Naive thymus-derived CD4-positive, alpha-beta T cell (primary cell): ENCODE results near the gene EGFLAM. TPM values are rescaled to one million over a fixed set of nuclear protein-coding genes. Genes with fewer than 3 reads are reported as not detected.
A peak's percentile ranks its signal among the peaks of the same experiment; 100 is the strongest.

ENCODE experiments used
- ATAC-seq: fragments of 150-1000 bp; cut with Tn5 transposase; 2 replicates; pipeline ENCODE4 v1.10.0; 2021; ENCODE audit warnings: mild to moderate bottlenecking, moderate library complexity
- CTCF ChIA-PET: fragments of 350-600 bp; sonication (Branson Sonifier 250); formaldehyde crosslinking; loops from one replicate; lab custom pipeline; 2021; ENCODE audit warnings: antibody characterized with exemption; lab: Charles Lee
- POLR2A ChIA-PET: fragments of 350-600 bp; sonication (Branson Sonifier 250); formaldehyde crosslinking; loops from one replicate; lab custom pipeline; 2021; ENCODE audit warnings: antibody characterized with exemption, inconsistent platforms; lab: Charles Lee
- DNase-seq, 9 donors: peaks; one replicate each; pipeline versions ENCODE4 v3.0.0 to v3.0.0-alpha.2; 2020 to 2022; ENCODE audit warnings: mixed read lengths in 1 of 9
- H3K27ac ChIP-seq: one replicate; pipeline ENCODE4 v1.7.0; 2013; ENCODE audit warnings: mild to moderate bottlenecking, low read depth, low read length, moderate library complexity
- H3K27me3 ChIP-seq, 2 donors: one replicate each; pipeline ENCODE4 v1.7.0; 2013; ENCODE audit warnings: low read length in 2 of 2, mild to moderate bottlenecking in 2 of 2, moderate library complexity in 2 of 2; ENCODE audit not compliant: control insufficient read depth in 2 of 2, insufficient read depth in 2 of 2
- H3K36me3 ChIP-seq, 3 experiments: 1 replicate in 2 of 3; 2 replicates in 1 of 3; pipeline ENCODE4 v1.7.0; 2013; ENCODE audit warnings: low read length in 3 of 3, mild to moderate bottlenecking in 3 of 3, moderate library complexity in 1 of 3; ENCODE audit not compliant: insufficient read depth in 3 of 3, control insufficient read depth in 2 of 3
- H3K4me1 ChIP-seq, 2 donors: one replicate each; pipeline ENCODE4 v1.7.0; 2013; ENCODE audit warnings: low read length in 2 of 2, mild to moderate bottlenecking in 2 of 2, moderate library complexity in 1 of 2; ENCODE audit not compliant: control insufficient read depth in 2 of 2, insufficient read depth in 2 of 2
- H3K4me3 ChIP-seq: 2 replicates; pipeline ENCODE4 v1.7.0; 2013; ENCODE audit warnings: mild to moderate bottlenecking, low read length
- H3K9me3 ChIP-seq, 3 experiments: 1 replicate in 2 of 3; 2 replicates in 1 of 3; pipeline ENCODE4 v1.7.0; 2013; ENCODE audit warnings: low read length in 3 of 3; ENCODE audit not compliant: control insufficient read depth in 2 of 3
- H3K27ac Mint-ChIP-seq, 9 donors: one replicate each; pipeline ENCODE4 v1.8.0; 2020 to 2022; ENCODE audit warnings: mixed read lengths in 9 of 9, mild to moderate bottlenecking in 8 of 9, moderate library complexity in 5 of 9, inconsistent platforms in 2 of 9
- H3K27me3 Mint-ChIP-seq, 5 donors: one replicate each; pipeline ENCODE4 v1.8.0; 2021 to 2022; ENCODE audit warnings: mixed read lengths in 5 of 5, mild to moderate bottlenecking in 1 of 5
- H3K36me3 Mint-ChIP-seq, 5 donors: one replicate each; pipeline ENCODE4 v1.8.0; 2020 to 2022; ENCODE audit warnings: mixed read lengths in 5 of 5, mild to moderate bottlenecking in 3 of 5, inconsistent platforms in 1 of 5
- H3K4me1 Mint-ChIP-seq, 7 donors: one replicate each; pipeline ENCODE4 v1.8.0; 2020 to 2022; ENCODE audit warnings: mixed read lengths in 7 of 7, mild to moderate bottlenecking in 3 of 7, inconsistent platforms in 1 of 7
- H3K4me3 Mint-ChIP-seq, 10 donors: one replicate each; pipeline ENCODE4 v1.8.0; 2020 to 2022; ENCODE audit warnings: mild to moderate bottlenecking in 10 of 10, mixed read lengths in 10 of 10, moderate library complexity in 6 of 10, inconsistent platforms in 2 of 10
- H3K9me3 Mint-ChIP-seq, 11 donors: one replicate each; pipeline ENCODE4 v1.8.0; 2020 to 2022; ENCODE audit warnings: mixed read lengths in 11 of 11, mild to moderate bottlenecking in 4 of 11, inconsistent platforms in 1 of 11, moderate library complexity in 1 of 11
- intact Hi-C, 2 donors: fragments of 100-400 bp; cut with micrococcal nuclease; formaldehyde crosslinking; loops; one replicate each; pipeline ENCODE4 v1.15.1; 2023
- polyA plus RNA-seq, 2 donors: library from polyadenylated mRNA; unstranded; fragments of 300-500 nt; fragmentation: Illumina TruSeq; gene quantifications; one replicate each; pipeline ENCODE4 v1.2.3, GENCODE V29; 2021
- total RNA-seq, 6 experiments: library from RNA in 5 of 6; stranded (reverse) in 5 of 6; gene quantifications; 1 replicate in 5 of 6; 2 replicates in 1 of 6; pipeline ENCODE4 v1.2.3 and lab custom pipeline; 2021 to 2026

EGFLAM gene
- total and polyA plus RNA-seq, 7 experiments from 2014 or later = not detected

DNA sequence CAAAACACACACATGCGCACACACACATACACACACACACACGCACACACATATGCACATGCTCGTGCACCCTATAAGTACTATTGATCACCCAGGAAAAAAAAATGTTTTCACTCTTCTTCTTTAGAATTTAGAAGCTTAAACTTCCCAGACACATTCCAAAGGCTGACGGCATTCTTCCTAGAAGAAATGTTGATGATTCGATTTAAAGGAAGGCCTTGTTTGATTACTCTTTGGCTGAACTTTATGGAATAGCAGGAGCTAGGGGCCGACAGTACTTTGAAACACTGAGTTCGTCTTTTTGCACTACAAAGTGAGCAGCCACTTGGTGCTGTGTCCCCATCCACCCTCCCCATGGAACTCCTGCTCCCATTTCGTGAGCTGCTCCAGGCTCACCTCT, 113.2 kb downstream of the EGFLAM start:
- no peaks in the 10 kb centered on the region for H3K9me3 Mint-ChIP-seq
- H3K36me3 ChIP-seq = no peaks in the 10 kb centered on the region
- ChIA-PET CTCF (no interaction called here), POLR2A (no interaction called here)
- no peaks in the 10 kb centered on the region for H3K9me3 ChIP-seq
- H3K4me1 Mint-ChIP-seq = peaks cover 3 to 42% (median 37%) of the 10 kb centered on the region in 7 donors
- no peak overlapping the region for H3K27ac ChIP-seq
- intact Hi-C loops = no loop called here
- peaks cover 0 to 10% (median 8%) of the 10 kb centered on the region in 5 donors for H3K27me3 Mint-ChIP-seq
- no peak overlapping the region for H3K4me3 ChIP-seq
- DNase-seq (no peak), ATAC-seq (no peak)
- H3K27ac Mint-ChIP-seq = no peak overlapping the region
- no peak overlapping the region for H3K4me3 Mint-ChIP-seq
- H3K36me3 Mint-ChIP-seq = no peaks in the 10 kb centered on the region
- peaks cover 6 to 11% of the 10 kb centered on the region in 2 donors for H3K4me1 ChIP-seq
- no peaks in the 10 kb centered on the region for H3K27me3 ChIP-seq

DNA sequence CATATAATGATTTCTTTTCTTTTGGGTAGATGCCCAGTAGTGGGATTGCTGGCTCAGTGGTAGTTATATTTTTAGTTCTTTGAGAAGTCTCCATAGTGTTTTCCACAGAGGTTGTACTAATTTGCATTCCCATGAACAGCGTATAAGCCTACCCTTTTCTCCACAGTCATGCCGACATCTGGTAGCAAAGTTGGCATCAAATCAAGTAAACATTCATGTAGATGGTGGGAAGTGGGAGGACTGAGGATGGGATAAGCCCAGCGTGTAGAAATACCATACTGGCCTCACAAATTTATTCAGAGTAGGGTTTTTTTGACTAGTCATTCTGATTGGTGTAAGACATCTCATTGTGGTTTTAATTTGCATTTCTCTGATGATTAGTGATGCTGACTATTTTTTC, 115.4 kb downstream of the EGFLAM start:
- H3K36me3 ChIP-seq = no peaks in the 10 kb centered on the region
- Mint-ChIP-seq H3K4me3 (no peak overlapping the region), H3K36me3 (no peaks in the 10 kb centered on the region), H3K4me1 (peaks cover 3 to 43% (median 38%) of the 10 kb centered on the region in 7 donors), H3K27me3 (peaks cover under 1 to 18% (median 11%) of the 10 kb centered on the region in 5 donors), H3K27ac (no peak overlapping the region), H3K9me3 (no peaks in the 10 kb centered on the region)
- peaks cover 0 to 17% of the 10 kb centered on the region in 2 donors for H3K4me1 ChIP-seq
- H3K27me3 ChIP-seq = no peaks in the 10 kb centered on the region
- no peak overlapping the region for H3K27ac ChIP-seq
- ChIA-PET POLR2A (no interaction called here), CTCF (no interaction called here)
- ATAC-seq (no peak), DNase-seq (no peak)
- H3K9me3 ChIP-seq = no peaks in the 10 kb centered on the region
- intact Hi-C loops = no loop called here
- H3K4me3 ChIP-seq = no peak overlapping the region

GRCh38 chr5:38375423-38375822, 117.1 kb downstream of the EGFLAM start:
- Histone ChIP-seq H3K4me3 (no peak overlapping the region), H3K4me1 (peaks cover 0 to 17% of the 10 kb centered on the region in 2 donors), H3K27ac (no peak overlapping the region), H3K9me3 (no peaks in the 10 kb centered on the region), H3K36me3 (no peaks in the 10 kb centered on the region), H3K27me3 (no peaks in the 10 kb centered on the region)
- Mint-ChIP-seq H3K27me3 (peaks cover 14 to 30% (median 26%) of the 10 kb centered on the region in 5 donors), H3K4me1 (peaks cover 3 to 52% (median 45%) of the 10 kb centered on the region in 7 donors), H3K4me3 (peak overlapping the region in 2 of 10 donors; percentile 28 to 34), H3K36me3 (no peaks in the 10 kb centered on the region), H3K9me3 (no peaks in the 10 kb centered on the region), H3K27ac (no peak overlapping the region)
- DNase-seq (no peak), ATAC-seq (no peak)
- CTCF ChIA-PET = no interaction called here
- intact Hi-C loops = no loop called here
- POLR2A ChIA-PET = no interaction called here

DNA sequence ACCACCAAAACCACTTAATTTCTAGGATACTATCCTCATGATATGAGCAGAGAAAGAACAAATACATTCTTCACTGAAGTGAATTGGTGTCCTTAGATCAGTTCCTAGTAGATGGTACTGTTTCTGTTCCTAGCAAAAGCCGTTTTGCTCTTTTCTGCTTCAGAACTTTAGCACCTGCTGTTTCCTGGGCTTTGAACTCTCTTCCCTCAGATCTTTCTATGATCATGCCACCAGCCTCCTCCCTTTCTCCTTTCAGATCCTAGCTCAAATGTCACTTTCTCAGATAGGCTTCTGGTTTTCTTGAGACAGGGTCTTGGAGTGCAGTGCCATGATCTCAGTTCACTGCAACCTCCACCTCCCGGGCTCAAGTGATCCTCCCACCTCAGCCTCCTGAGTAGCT, 118.0 kb downstream of the EGFLAM start:
- Histone ChIP-seq H3K4me1 (peaks cover 0 to 17% of the 10 kb centered on the region in 2 donors), H3K27me3 (no peaks in the 10 kb centered on the region), H3K27ac (no peak overlapping the region), H3K36me3 (no peaks in the 10 kb centered on the region), H3K4me3 (no peak overlapping the region), H3K9me3 (no peaks in the 10 kb centered on the region)
- POLR2A ChIA-PET = no interaction called here
- Mint-ChIP-seq H3K4me1 (peaks cover 3 to 52% (median 45%) of the 10 kb centered on the region in 7 donors), H3K27me3 (peaks cover 19 to 35% (median 32%) of the 10 kb centered on the region in 5 donors), H3K27ac (peak overlapping the region in 4 of 9 donors; percentile 10 to 70 (median 48)), H3K4me3 (peak overlapping the region in 7 of 10 donors; percentile 10 to 69 (median 42)), H3K9me3 (no peaks in the 10 kb centered on the region), H3K36me3 (no peaks in the 10 kb centered on the region)
- ATAC-seq = peak; percentile 48
- intact Hi-C loops = no loop called here
- CTCF ChIA-PET = no interaction called here
- peak in 7 of 9 donors; percentile 14 to 67 (median 46) for DNase-seq

- H3K27me3 Mint-ChIP-seq = peaks cover 19 to 38% (median 35%) of the 10 kb centered on the region in 5 donors
- H3K4me1 Mint-ChIP-seq = peaks cover 6 to 52% (median 46%) of the 10 kb centered on the region in 7 donors
These were observed 120.2 kb downstream of the EGFLAM start for GRCh38 chr5:38378579-38378978.

DNA sequence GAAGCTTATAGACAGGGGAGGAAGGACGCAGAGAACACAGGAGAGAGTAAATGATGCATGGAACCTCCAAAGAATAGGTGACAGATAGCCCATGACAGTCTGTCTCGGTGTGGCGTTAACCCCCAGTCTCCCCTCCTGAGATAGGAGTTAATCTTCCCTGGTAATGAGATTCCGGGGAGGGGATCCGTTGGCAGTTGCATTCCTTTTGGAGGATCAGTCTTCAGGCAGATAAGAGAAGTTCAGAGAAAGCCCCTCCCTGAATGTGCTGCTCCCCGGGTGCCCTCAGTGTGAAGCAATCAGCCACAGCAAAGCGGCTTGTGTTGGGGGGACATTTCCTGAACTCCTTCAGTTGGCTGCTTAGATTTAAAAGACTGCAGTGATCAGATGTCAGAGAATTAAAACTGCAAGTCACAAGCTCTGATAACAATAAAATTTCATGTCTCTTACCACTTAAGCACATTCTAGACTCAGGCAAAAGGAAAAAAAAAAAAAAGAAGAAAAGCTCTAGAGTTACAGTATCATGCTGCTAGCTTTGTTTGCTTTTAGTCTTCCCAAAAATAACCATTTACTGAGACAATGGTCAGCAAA, 121.1 kb downstream of the EGFLAM start:
- no peaks in the 10 kb centered on the region for H3K36me3 Mint-ChIP-seq
- no peaks in the 10 kb centered on the region for H3K27me3 ChIP-seq
- H3K4me1 ChIP-seq = peaks cover 0 to 17% of the 10 kb centered on the region in 2 donors
- no peaks in the 10 kb centered on the region for H3K9me3 Mint-ChIP-seq
- H3K4me3 Mint-ChIP-seq = peak overlapping the region in 5 of 10 donors; percentile 8 to 46 (median 16)
- H3K4me3 ChIP-seq = no peak overlapping the region
- DNase-seq (no peak), ATAC-seq (no peak)
- ChIA-PET CTCF (no interaction called here), POLR2A (no interaction called here)
- peaks cover 6 to 52% (median 46%) of the 10 kb centered on the region in 7 donors for H3K4me1 Mint-ChIP-seq
- intact Hi-C loops = no loop called here
- no peaks in the 10 kb centered on the region for H3K9me3 ChIP-seq
- H3K27ac Mint-ChIP-seq = no peak overlapping the region
- no peak overlapping the region for H3K27ac ChIP-seq
- peaks cover 19 to 40% (median 34%) of the 10 kb centered on the region in 5 donors for H3K27me3 Mint-ChIP-seq
- no peaks in the 10 kb centered on the region for H3K36me3 ChIP-seq

More at GRCh38 chr5:38378579-38378978, 120.2 kb downstream of the EGFLAM start:
- H3K4me3 Mint-ChIP-seq = peak overlapping the region in 3 of 10 donors; percentile 6 to 46 (median 15)
- H3K36me3 Mint-ChIP-seq = no peaks in the 10 kb centered on the region
- ChIA-PET CTCF (no interaction called here), POLR2A (interaction anchor here (1.6 kb wide), 1 partner anchor 11 kb away, joined by 5 read pairs; no protein-coding TSS in a partner anchor)
- H3K9me3 ChIP-seq = no peaks in the 10 kb centered on the region
- H3K4me1 ChIP-seq = peaks cover 0 to 17% of the 10 kb centered on the region in 2 donors
- H3K9me3 Mint-ChIP-seq = no peaks in the 10 kb centered on the region
- intact Hi-C loops = no loop called here
- no peak overlapping the region for H3K4me3 ChIP-seq
- no peak for DNase-seq
- H3K27ac Mint-ChIP-seq = no peak overlapping the region
- H3K27me3 ChIP-seq = no peaks in the 10 kb centered on the region
- H3K27ac ChIP-seq = no peak overlapping the region
- no peak for ATAC-seq
- H3K36me3 ChIP-seq = no peaks in the 10 kb centered on the region

GRCh38 chr5:38380537-38380936, 122.2 kb downstream of the EGFLAM start:
- CTCF ChIA-PET = no interaction called here
- intact Hi-C loops = loop anchor here in 1 of 2 donors (5.0 kb wide), 1 partner anchor 432 kb away; no protein-coding TSS in a partner anchor
- Mint-ChIP-seq H3K4me1 (peaks cover 6 to 46% (median 40%) of the 10 kb centered on the region in 7 donors), H3K27ac (no peak overlapping the region), H3K27me3 (peaks cover 19 to 35% (median 30%) of the 10 kb centered on the region in 5 donors), H3K9me3 (no peaks in the 10 kb centered on the region), H3K36me3 (no peaks in the 10 kb centered on the region), H3K4me3 (no peak overlapping the region)
- H3K36me3 ChIP-seq = no peaks in the 10 kb centered on the region
- no peaks in the 10 kb centered on the region for H3K9me3 ChIP-seq
- POLR2A ChIA-PET = no interaction called here
- no peak overlapping the region for H3K4me3 ChIP-seq
- H3K4me1 ChIP-seq = peaks cover 0 to 17% of the 10 kb centered on the region in 2 donors
- DNase-seq (no peak), ATAC-seq (no peak)
- H3K27ac ChIP-seq = no peak overlapping the region
- H3K27me3 ChIP-seq = no peaks in the 10 kb centered on the region
